ENCODE results near the gene USP2. TPM values are rescaled to one million over a fixed set of nuclear protein-coding genes. Genes with fewer than 3 reads are reported as not detected.

Gene USP2
- total RNA-seq, 1 experiment from 2014 or later = 5.7 TPM

DNA sequence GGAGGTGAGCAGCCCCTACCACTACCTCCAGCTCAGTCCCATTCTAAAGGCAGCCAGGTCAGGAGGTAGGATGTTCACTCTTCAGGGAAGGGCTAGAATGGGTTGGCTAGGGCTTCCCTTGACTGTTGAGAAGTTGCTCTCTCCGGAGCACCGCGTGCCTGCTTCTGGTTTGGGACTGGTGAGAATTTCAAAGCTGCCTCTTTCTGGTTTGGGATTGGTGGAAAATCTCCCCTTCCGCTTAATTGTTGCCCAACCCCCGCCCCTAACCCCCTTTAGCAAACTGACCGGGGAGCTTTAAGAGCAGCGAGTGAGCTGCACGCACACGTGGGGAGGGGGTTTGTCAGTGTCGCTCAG is 686 bp downstream of the USP2 start:
- no peak overlapping the region for H2BK120ac ChIP-seq (ENCODE audit: low read depth, low read length, poor library complexity, severe bottlenecking)
- Mint-ChIP-seq H3K27me3 (ENCODE audit: low read depth) (peaks cover 15% of the 10 kb centered on the region), H3K27ac (no peak overlapping the region), H3K36me3 (ENCODE audit: insufficient read depth in 1 of 3, low read depth in 3 of 3) (0 out of 7 replicates have a peak, but pooled peaks cover 0 to 3% (median 0%) of the 10 kb centered on the region in 3 experiments), H3K9me3 (no peaks in the 10 kb centered on the region; a peak in 1 of 5 replicates), H3K4me3 (no peak overlapping the region), H3K4me1 (peaks cover 40 to 48% of the 10 kb centered on the region in 2 experiments)
- TF ChIP-seq, protein P1, sequence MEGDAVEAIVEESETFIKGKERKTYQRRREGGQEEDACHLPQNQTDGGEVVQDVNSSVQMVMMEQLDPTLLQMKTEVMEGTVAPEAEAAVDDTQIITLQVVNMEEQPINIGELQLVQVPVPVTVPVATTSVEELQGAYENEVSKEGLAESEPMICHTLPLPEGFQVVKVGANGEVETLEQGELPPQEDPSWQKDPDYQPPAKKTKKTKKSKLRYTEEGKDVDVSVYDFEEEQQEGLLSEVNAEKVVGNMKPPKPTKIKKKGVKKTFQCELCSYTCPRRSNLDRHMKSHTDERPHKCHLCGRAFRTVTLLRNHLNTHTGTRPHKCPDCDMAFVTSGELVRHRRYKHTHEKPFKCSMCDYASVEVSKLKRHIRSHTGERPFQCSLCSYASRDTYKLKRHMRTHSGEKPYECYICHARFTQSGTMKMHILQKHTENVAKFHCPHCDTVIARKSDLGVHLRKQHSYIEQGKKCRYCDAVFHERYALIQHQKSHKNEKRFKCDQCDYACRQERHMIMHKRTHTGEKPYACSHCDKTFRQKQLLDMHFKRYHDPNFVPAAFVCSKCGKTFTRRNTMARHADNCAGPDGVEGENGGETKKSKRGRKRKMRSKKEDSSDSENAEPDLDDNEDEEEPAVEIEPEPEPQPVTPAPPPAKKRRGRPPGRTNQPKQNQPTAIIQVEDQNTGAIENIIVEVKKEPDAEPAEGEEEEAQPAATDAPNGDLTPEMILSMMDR (conservative IDR thresholded peaks at IDR 0.05) = no peak
- H3K79me1 ChIP-seq (ENCODE audit: insufficient read depth, low read depth, low read length, poor library complexity, severe bottlenecking) = no peaks in the 10 kb centered on the region
- no peak overlapping the region for H3K9ac ChIP-seq (ENCODE audit: extremely low read depth, insufficient read length, low read length)
- no peak overlapping the region for H2AK5ac ChIP-seq (ENCODE audit: insufficient read length, low read length)
- peaks cover 15% of the 10 kb centered on the region for H3K23me2 ChIP-seq (ENCODE audit: insufficient read length, low read depth, low read length, poor library complexity, severe bottlenecking)
- H2BK5ac ChIP-seq (ENCODE audit: insufficient read length, low read length) = no peak overlapping the region
- H3K56ac ChIP-seq (ENCODE audit: insufficient read length, low read depth, low read length) = no peak overlapping the region
- peak overlapping the region; percentile 79 for H3K4me2 ChIP-seq (ENCODE audit: insufficient read depth, insufficient read length, low read length)
- H2BK20ac ChIP-seq (ENCODE audit: low read depth, low read length, poor library complexity, severe bottlenecking) = no peak overlapping the region
- no peak overlapping the region for H3K23ac ChIP-seq (ENCODE audit: insufficient read length, low read depth, low read length)
- DNase-seq = no peak
- no peak overlapping the region for H3K4ac ChIP-seq (ENCODE audit: low read depth, low read length)
- H3K27me3 ChIP-seq (ENCODE audit: insufficient read depth, low read length) = peaks cover 3% of the 10 kb centered on the region; the same call in 1 of the 2 replicates
- no peak overlapping the region for H3T11ph ChIP-seq (ENCODE audit: low read length)
- H3K14ac ChIP-seq (ENCODE audit: insufficient read depth, low read length) = no peak overlapping the region
- H2AFZ ChIP-seq (ENCODE audit: low read length) = no peak overlapping the region
- no peak overlapping the region for H2BK15ac ChIP-seq (ENCODE audit: low read depth, low read length)
- peak overlapping the region; percentile 18 for H3K18ac ChIP-seq (ENCODE audit: insufficient read length, low read depth, low read length)
- H4K20me1 ChIP-seq (ENCODE audit: control insufficient read depth, insufficient read depth, insufficient read length) = no peaks in the 10 kb centered on the region
- no peak overlapping the region for H4K5ac ChIP-seq (ENCODE audit: insufficient read length, low read depth, low read length)
- peaks cover 3% of the 10 kb centered on the region; the same call in 1 of the 2 replicates for H3K4me1 ChIP-seq (ENCODE audit: insufficient read depth, low read length)
- no peak overlapping the region for H2BK12ac ChIP-seq (ENCODE audit: insufficient read length, low read depth, low read length)
- H4K8ac ChIP-seq (replicated peaks; ENCODE audit: insufficient read length, low read depth, low read length) = no peak overlapping the region
- H3K79me2 ChIP-seq (ENCODE audit: insufficient read depth, low read length) = no peaks in the 10 kb centered on the region
- no peaks in the 10 kb centered on the region for H3K9me3 ChIP-seq (ENCODE audit: control insufficient read depth, low read depth, low read length)
- WGBS (ENCODE audit: extremely low coverage, insufficient read length, low lambda C conversion rate) = no CpG with 5 or more reads among the region's 10 CpGs
- H3K27ac ChIP-seq (ENCODE audit: insufficient read length, low read depth, low read length) = no peak overlapping the region
- H4K91ac ChIP-seq (ENCODE audit: insufficient read length, low read depth, low read length) = no peak overlapping the region
